HG03442 (cell line): Measurements from ENCODE around the gene C4orf36.

Experiments used
- ATAC-seq: cut with Tn5 transposase; IDR thresholded peaks from one replicate; pipeline ENCODE4 v1.9.1; 2021; ENCODE audit warnings: mild to moderate bottlenecking, moderate library complexity; ENCODE audit not compliant: unreplicated experiment

C4orf36 gene

GRCh38 chr4:86870442-86871069 lies 21.7 kb downstream of the C4orf36 start:
- ATAC-seq: no peak

- no peak for ATAC-seq
Observed at GRCh38 chr4:86857341-86858052, 34.7 kb downstream of the C4orf36 start.

- ATAC-seq: no peak
Observed at GRCh38 chr4:86856896-86857295, 35.3 kb downstream of the C4orf36 start.

GRCh38 chr4:86855572-86855971 lies 36.6 kb downstream of the C4orf36 start:
- ATAC-seq: no peak

GRCh38 chr4:86853209-86853608 lies 39.0 kb downstream of the C4orf36 start:
- no peak for ATAC-seq

GRCh38 chr4:86848732-86849619 lies 43.2 kb downstream of the C4orf36 start, which contains the start of gene SLC10A6:
SLC10A6 (minus strand) TSS chr4:86849384; CDS start chr4:86849115, 269 bp downstream.
- no peak for ATAC-seq

GRCh38 chr4:86848136-86848535 lies 44.1 kb downstream of the C4orf36 start:
- no peak for ATAC-seq

GRCh38 chr4:86847571-86847970 lies 44.7 kb downstream of the C4orf36 start:
- no peak for ATAC-seq

GRCh38 chr4:86846921-86847320 lies 45.3 kb downstream of the C4orf36 start:
- ATAC-seq: no peak

- no peak for ATAC-seq
Observed at GRCh38 chr4:86845593-86845992, 46.6 kb downstream of the C4orf36 start.

GRCh38 chr4:86841309-86841708 lies 50.9 kb downstream of the C4orf36 start:
- ATAC-seq: no peak

GRCh38 chr4:86840858-86841257 lies 51.4 kb downstream of the C4orf36 start:
- no peak for ATAC-seq

- no peak for ATAC-seq
Observed at GRCh38 chr4:86837691-86838503, 54.3 kb downstream of the C4orf36 start.

GRCh38 chr4:86835677-86836076 lies 56.5 kb downstream of the C4orf36 start:
- no peak for ATAC-seq

GRCh38 chr4:86834901-86835300 lies 57.3 kb downstream of the C4orf36 start:
- no peak for ATAC-seq

- ATAC-seq: no peak
Observed at GRCh38 chr4:86833615-86834014, 58.6 kb downstream of the C4orf36 start.

- no peak for ATAC-seq
Observed at GRCh38 chr4:86831262-86832130, 60.7 kb downstream of the C4orf36 start.
